ENCODE data around the gene TENM4.

GRCh38 chr11:78725200-78725599 lies 715.6 kb downstream of the TENM4 start:
- TF ChIP-seq, protein P1, sequence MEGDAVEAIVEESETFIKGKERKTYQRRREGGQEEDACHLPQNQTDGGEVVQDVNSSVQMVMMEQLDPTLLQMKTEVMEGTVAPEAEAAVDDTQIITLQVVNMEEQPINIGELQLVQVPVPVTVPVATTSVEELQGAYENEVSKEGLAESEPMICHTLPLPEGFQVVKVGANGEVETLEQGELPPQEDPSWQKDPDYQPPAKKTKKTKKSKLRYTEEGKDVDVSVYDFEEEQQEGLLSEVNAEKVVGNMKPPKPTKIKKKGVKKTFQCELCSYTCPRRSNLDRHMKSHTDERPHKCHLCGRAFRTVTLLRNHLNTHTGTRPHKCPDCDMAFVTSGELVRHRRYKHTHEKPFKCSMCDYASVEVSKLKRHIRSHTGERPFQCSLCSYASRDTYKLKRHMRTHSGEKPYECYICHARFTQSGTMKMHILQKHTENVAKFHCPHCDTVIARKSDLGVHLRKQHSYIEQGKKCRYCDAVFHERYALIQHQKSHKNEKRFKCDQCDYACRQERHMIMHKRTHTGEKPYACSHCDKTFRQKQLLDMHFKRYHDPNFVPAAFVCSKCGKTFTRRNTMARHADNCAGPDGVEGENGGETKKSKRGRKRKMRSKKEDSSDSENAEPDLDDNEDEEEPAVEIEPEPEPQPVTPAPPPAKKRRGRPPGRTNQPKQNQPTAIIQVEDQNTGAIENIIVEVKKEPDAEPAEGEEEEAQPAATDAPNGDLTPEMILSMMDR (conservative IDR thresholded peaks at IDR 0.05; ENCODE audit: low read length) = no peak
- TF ChIP-seq EZH2phosphoT487 (IDR thresholded peaks at IDR 0.05; ENCODE audit: borderline replicate concordance, low read depth, low read length) = no peak
